Measurements from ENCODE around the gene CFAP20DC. TPM values are rescaled to one million over a fixed set of nuclear protein-coding genes. Genes with fewer than 3 reads are reported as not detected.

The CFAP20DC gene
- total RNA-seq, 1 experiment from 2014 or later, result 2.9 TPM

DNA sequence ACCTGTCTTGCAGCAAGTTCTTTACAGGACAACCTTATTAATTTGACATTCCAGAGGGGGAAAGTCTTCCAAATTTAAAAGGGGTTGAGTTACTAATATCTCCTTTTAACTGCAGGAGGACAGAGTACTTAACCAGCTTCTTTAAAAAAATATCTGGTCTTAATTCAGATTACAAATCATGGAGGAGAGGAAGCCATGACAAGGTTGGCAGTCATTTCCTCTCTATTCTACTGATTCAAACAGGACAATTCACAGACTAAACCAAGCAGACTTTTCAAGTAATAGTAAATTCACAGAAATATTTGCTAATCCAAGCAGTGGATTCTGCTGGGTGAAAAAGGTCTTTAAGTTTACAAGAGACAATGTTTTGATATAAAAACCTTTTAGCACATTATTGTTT, 185.3 kb downstream of the CFAP20DC start:
- H3K79me2 ChIP-seq (ENCODE audit: insufficient read depth, low read length), result no peaks in the 10 kb centered on the region
- no peak overlapping the region for H3K4me3 ChIP-seq (replicated peaks in 1 of 2; ENCODE audit: low read depth in 1 of 2, low read length in 2 of 2)
- no peak for TF ChIP-seq CEBPB (IDR thresholded peaks at IDR 0.05; ENCODE audit: low read depth)
- TF ChIP-seq ZNF274 (IDR thresholded peaks at IDR 0.05; ENCODE audit: low read depth, low read length), result no peak
- TF ChIP-seq, protein P1, sequence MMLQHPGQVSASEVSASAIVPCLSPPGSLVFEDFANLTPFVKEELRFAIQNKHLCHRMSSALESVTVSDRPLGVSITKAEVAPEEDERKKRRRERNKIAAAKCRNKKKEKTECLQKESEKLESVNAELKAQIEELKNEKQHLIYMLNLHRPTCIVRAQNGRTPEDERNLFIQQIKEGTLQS (IDR thresholded peaks at IDR 0.05), result no peak
- no peak for TF ChIP-seq TCF7L2 (IDR thresholded peaks at IDR 0.05; ENCODE audit: borderline replicate concordance, extremely low read depth, insufficient read depth, insufficient read length)
- TF ChIP-seq YY1 (IDR thresholded peaks at IDR 0.05; ENCODE audit: extremely low read depth, insufficient replicate concordance, low read depth, low read length), result no peak
- TF ChIP-seq, protein P2, sequence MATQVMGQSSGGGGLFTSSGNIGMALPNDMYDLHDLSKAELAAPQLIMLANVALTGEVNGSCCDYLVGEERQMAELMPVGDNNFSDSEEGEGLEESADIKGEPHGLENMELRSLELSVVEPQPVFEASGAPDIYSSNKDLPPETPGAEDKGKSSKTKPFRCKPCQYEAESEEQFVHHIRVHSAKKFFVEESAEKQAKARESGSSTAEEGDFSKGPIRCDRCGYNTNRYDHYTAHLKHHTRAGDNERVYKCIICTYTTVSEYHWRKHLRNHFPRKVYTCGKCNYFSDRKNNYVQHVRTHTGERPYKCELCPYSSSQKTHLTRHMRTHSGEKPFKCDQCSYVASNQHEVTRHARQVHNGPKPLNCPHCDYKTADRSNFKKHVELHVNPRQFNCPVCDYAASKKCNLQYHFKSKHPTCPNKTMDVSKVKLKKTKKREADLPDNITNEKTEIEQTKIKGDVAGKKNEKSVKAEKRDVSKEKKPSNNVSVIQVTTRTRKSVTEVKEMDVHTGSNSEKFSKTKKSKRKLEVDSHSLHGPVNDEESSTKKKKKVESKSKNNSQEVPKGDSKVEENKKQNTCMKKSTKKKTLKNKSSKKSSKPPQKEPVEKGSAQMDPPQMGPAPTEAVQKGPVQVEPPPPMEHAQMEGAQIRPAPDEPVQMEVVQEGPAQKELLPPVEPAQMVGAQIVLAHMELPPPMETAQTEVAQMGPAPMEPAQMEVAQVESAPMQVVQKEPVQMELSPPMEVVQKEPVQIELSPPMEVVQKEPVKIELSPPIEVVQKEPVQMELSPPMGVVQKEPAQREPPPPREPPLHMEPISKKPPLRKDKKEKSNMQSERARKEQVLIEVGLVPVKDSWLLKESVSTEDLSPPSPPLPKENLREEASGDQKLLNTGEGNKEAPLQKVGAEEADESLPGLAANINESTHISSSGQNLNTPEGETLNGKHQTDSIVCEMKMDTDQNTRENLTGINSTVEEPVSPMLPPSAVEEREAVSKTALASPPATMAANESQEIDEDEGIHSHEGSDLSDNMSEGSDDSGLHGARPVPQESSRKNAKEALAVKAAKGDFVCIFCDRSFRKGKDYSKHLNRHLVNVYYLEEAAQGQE (IDR thresholded peaks at IDR 0.05; ENCODE audit: low read depth), result no peak
- TF ChIP-seq EGR1 (IDR thresholded peaks at IDR 0.05; ENCODE audit: low read depth), result no peak
- TF ChIP-seq POLR2AphosphoS5 (IDR thresholded peaks at IDR 0.05; ENCODE audit: low read depth, low read length), result no peak
- TF ChIP-seq SRF (IDR thresholded peaks at IDR 0.05; ENCODE audit: low read depth), result no peak
- no peak for TF ChIP-seq SIN3A (IDR thresholded peaks at IDR 0.05; ENCODE audit: low read depth)
- TF ChIP-seq RAD21 (IDR thresholded peaks at IDR 0.05; ENCODE audit: low read depth), result no peak
- TF ChIP-seq JUND (IDR thresholded peaks at IDR 0.05), result no peak
- TF ChIP-seq POLR2A (IDR thresholded peaks at IDR 0.05; ENCODE audit: borderline replicate concordance, extremely low read depth, insufficient read depth, insufficient read length), result no peak
- no peak for TF ChIP-seq EZH2 (IDR thresholded peaks at IDR 0.05)
- TF ChIP-seq CBX3 (IDR thresholded peaks at IDR 0.05; ENCODE audit: low read depth), result no peak
- no peak for TF ChIP-seq EZH2phosphoT487 (IDR thresholded peaks at IDR 0.05; ENCODE audit: borderline replicate concordance)
- TF ChIP-seq SP1 (IDR thresholded peaks at IDR 0.05; ENCODE audit: low read depth), result no peak
- TF ChIP-seq, protein P3, sequence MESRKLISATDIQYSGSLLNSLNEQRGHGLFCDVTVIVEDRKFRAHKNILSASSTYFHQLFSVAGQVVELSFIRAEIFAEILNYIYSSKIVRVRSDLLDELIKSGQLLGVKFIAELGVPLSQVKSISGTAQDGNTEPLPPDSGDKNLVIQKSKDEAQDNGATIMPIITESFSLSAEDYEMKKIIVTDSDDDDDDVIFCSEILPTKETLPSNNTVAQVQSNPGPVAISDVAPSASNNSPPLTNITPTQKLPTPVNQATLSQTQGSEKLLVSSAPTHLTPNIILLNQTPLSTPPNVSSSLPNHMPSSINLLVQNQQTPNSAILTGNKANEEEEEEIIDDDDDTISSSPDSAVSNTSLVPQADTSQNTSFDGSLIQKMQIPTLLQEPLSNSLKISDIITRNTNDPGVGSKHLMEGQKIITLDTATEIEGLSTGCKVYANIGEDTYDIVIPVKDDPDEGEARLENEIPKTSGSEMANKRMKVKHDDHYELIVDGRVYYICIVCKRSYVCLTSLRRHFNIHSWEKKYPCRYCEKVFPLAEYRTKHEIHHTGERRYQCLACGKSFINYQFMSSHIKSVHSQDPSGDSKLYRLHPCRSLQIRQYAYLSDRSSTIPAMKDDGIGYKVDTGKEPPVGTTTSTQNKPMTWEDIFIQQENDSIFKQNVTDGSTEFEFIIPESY (IDR thresholded peaks at IDR 0.05; ENCODE audit: extremely low read depth, insufficient replicate concordance, low read length), result no peak
- H3K9me3 ChIP-seq (ENCODE audit: control insufficient read depth in 1 of 2, insufficient read depth in 1 of 2, low read depth in 1 of 2, low read length in 2 of 2), result no peaks in the 10 kb centered on the region
- no peak overlapping the region for H3K27ac ChIP-seq (ENCODE audit: low read depth, low read length)
- H3K4me1 ChIP-seq (ENCODE audit: control insufficient read depth in 1 of 2, insufficient read depth in 2 of 2, low read length in 2 of 2), result no peaks in the 10 kb centered on the region
- CTCF ChIA-PET, result no interaction called here
- RAD21 ChIA-PET (ENCODE audit: low non-redundant PET in 1 of 2, low total read pairs in 2 of 2, uncharacterized antibody in 2 of 2, unreplicated experiment in 2 of 2), result no interaction called here
- H3K36me3 ChIP-seq (ENCODE audit: control insufficient read depth in 1 of 2, insufficient read depth in 2 of 2, low read length in 2 of 2), result no peaks in the 10 kb centered on the region
- no TSS peak for BruUV-seq (replicated peaks)
- POLR2A ChIA-PET, result no interaction called here
- no peaks in the 10 kb centered on the region for H3K27me3 ChIP-seq (ENCODE audit: insufficient read depth, low read length)
- no peak overlapping the region for H3K4me2 ChIP-seq (ENCODE audit: low read length)
- H3K9ac ChIP-seq (ENCODE audit: low read length), result no peak overlapping the region
- H4K20me1 ChIP-seq (ENCODE audit: insufficient read depth), result no peaks in the 10 kb centered on the region
- H3K9me2 ChIP-seq (ENCODE audit: insufficient read depth), result no peaks in the 10 kb centered on the region
- intact Hi-C loops (cut with micrococcal nuclease), result no loop called here
- ATAC-seq (no peak), DNase-seq (ENCODE audit: low read depth, low spot score) (no peak)
- no peak overlapping the region for H2AFZ ChIP-seq (ENCODE audit: low read depth, low read length, poor library complexity, severe bottlenecking)

Measured in HCT116 (cell line).